OCI-LY3 (cell line): Measurements from ENCODE around the gene PRSS36.

ENCODE experiments used
- CTCF ChIP-seq: fragments of 200-600, 300-600 bp; sonication (generic); IDR thresholded peaks from 2 replicates; pipeline ENCODE4 v1.5.1; 2014; ENCODE audit warnings: antibody characterized with exemption, low read length, low read depth
- EZH2phosphoT487 ChIP-seq: fragments of 200-600 bp; shearing (Covaris generic); IDR thresholded peaks from 2 replicates; pipeline ENCODE4 v1.6.1; 2018; ENCODE audit warnings: antibody characterized with exemption, mixed run types, low read depth

- TF ChIP-seq CTCF = no peak
- no peak for TF ChIP-seq EZH2phosphoT487
These were observed 39.5 kb downstream of the PRSS36 start for GRCh38 chr16:31110106-31111034.
